Small intestine (tissue), 4 donors: ENCODE measurements around the gene ANKRD16. TPM values are rescaled to one million over a fixed set of nuclear protein-coding genes. Genes with fewer than 3 reads are reported as not detected.

Experiments
- polyA plus RNA-seq, 4 donors: library from polyadenylated mRNA; stranded (reverse) in 3 of 4; unstranded in 1 of 4; fragments of 200-250 nt in 3 of 4; fragments of 120-200 nt in 1 of 4; gene quantifications; one replicate each; pipeline versions ENCODE4 v1.2.1 to v1.2.3, GENCODE V29; 2013
- donor health status: healthy with polysubstance abuse.
- donor health status: Bipolar disorder and iron deficiency.
- donor health status: healthy.

The ANKRD16 gene
- polyA plus RNA-seq, 4 donors: 3.2 to 7.4 (median 5.0) TPM

Other genes with a start within 250 kb of the ANKRD16 start
- gene ASB13, start 223.3 kb downstream of the ANKRD16 start, polyA plus RNA-seq: 100 to 1,000 TPM in 2 of 4 donors, 10 to 100 TPM in 2; 29.2 to 155 (median 71.0) TPM
- 10 to 100 TPM in 2 of 4 donors, 1 to 10 TPM in 2; 5.4 to 22.7 (median 10.6) TPM for gene TASOR2, start 205.1 kb downstream of the ANKRD16 start, polyA plus RNA-seq
- gene GDI2, start 76.5 kb downstream of the ANKRD16 start, polyA plus RNA-seq: 100 to 1,000 TPM; 226 to 322 (median 241) TPM
- 10 to 100 TPM; 38.8 to 89.9 (median 67.5) TPM for gene FBH1, start 350 bp upstream of the ANKRD16 start, polyA plus RNA-seq
- gene IL15RA, start 87.7 kb upstream of the ANKRD16 start, polyA plus RNA-seq: 10 to 100 TPM in 2 of 4 donors, 1 to 10 TPM in 2; 2.5 to 32.1 (median 12.1) TPM
- 1 to 10 TPM in 2 of 4 donors, under 1 TPM in 1, not detected in 1; 0.43 to 2.1 (median 1.1) TPM for gene IL2RA, start 172.5 kb upstream of the ANKRD16 start, polyA plus RNA-seq
- 100 to 1,000 TPM in 1 of 4 donors, 10 to 100 TPM in 3; 45.7 to 102 (median 73.9) TPM for gene RBM17, start 199.1 kb upstream of the ANKRD16 start, polyA plus RNA-seq